ENCODE data around the gene MLLT6. TPM values are rescaled to one million over a fixed set of nuclear protein-coding genes. Genes with fewer than 3 reads are reported as not detected.
A peak's percentile ranks its signal among the peaks of the same experiment; 100 is the strongest.
"Not testable (repeated sequence)": the region's sequence is repeated elsewhere in the genome, so short reads cannot be mapped to it uniquely, and the experiment has no call there.

Gene MLLT6
- total RNA-seq, 3 donors from 2014 or later, result 90.1 to 164 (median 112) TPM

GRCh38 chr17:38725066-38725465 is 20.0 kb downstream of the MLLT6 start:
- intact Hi-C loops (cut with DNase I, micrococcal nuclease), result no loop called here
- Histone ChIP-seq H3K9me3 (no peaks in the 10 kb centered on the region), H3K4me3 (no peak overlapping the region), H3K36me3 (ENCODE audit: low read depth) (no peaks in the 10 kb centered on the region), H3K4me1 (ENCODE audit: low read depth) (peaks cover 28% of the 10 kb centered on the region)
- no peak for TF ChIP-seq CTCF (IDR thresholded peaks at IDR 0.05)
- DNase-seq (no peak), ATAC-seq (no peak)

- H3K4me3 ChIP-seq; H3K9me3 ChIP-seq; intact Hi-C loops (cut with DNase I, micrococcal nuclease); H3K36me3 ChIP-seq (ENCODE audit: low read depth): not testable (repeated sequence)
- H3K4me1 ChIP-seq (ENCODE audit: low read depth), result peaks cover 32% of the 10 kb centered on the region
- ATAC-seq (peak; percentile 72), DNase-seq (peak; percentile 84 to 89 (median 85))
Measured at GRCh38 chr17:38726145-38726544, 21.1 kb downstream of the MLLT6 start.

- no peak overlapping the region for H3K4me3 ChIP-seq
- intact Hi-C loops (cut with DNase I, micrococcal nuclease), result no loop called here
- no peaks in the 10 kb centered on the region for H3K36me3 ChIP-seq (ENCODE audit: low read depth)
- no peaks in the 10 kb centered on the region for H3K9me3 ChIP-seq
- H3K4me1 ChIP-seq (ENCODE audit: low read depth), result peaks cover 47% of the 10 kb centered on the region
- DNase-seq, result peak in 1 of 3 donors; percentile 14
- no peak for TF ChIP-seq CTCF (IDR thresholded peaks at IDR 0.05)
- ATAC-seq, result no peak
Measured at GRCh38 chr17:38727736-38728135, 22.7 kb downstream of the MLLT6 start.

- Histone ChIP-seq H3K4me1 (ENCODE audit: low read depth) (peaks cover 53% of the 10 kb centered on the region), H3K36me3 (ENCODE audit: low read depth) (no peaks in the 10 kb centered on the region), H3K4me3 (no peak overlapping the region), H3K9me3 (no peaks in the 10 kb centered on the region)
- no peak for TF ChIP-seq CTCF (IDR thresholded peaks at IDR 0.05)
- ATAC-seq, result no peak
- DNase-seq, result peak in 1 of 3 donors; percentile 58
- intact Hi-C loops (cut with DNase I, micrococcal nuclease), result no loop called here
Measured at GRCh38 chr17:38728290-38728831, 23.3 kb downstream of the MLLT6 start.

GRCh38 chr17:38729368-38729885 is 24.4 kb downstream of the MLLT6 start:
- ATAC-seq, result no peak
- intact Hi-C loops (cut with DNase I, micrococcal nuclease), result no loop called here
- H3K36me3 ChIP-seq (ENCODE audit: low read depth), result no peaks in the 10 kb centered on the region
- peaks cover 50% of the 10 kb centered on the region for H3K4me1 ChIP-seq (ENCODE audit: low read depth)
- TF ChIP-seq CTCF (IDR thresholded peaks at IDR 0.05), result no peak
- no peaks in the 10 kb centered on the region for H3K9me3 ChIP-seq
- peak in 1 of 3 donors; percentile 20 for DNase-seq
- peak overlapping the region; percentile 15 for H3K4me3 ChIP-seq

- no peaks in the 10 kb centered on the region for H3K9me3 ChIP-seq
- TF ChIP-seq CTCF (IDR thresholded peaks at IDR 0.05), result peak; percentile 93
- peaks cover 47% of the 10 kb centered on the region for H3K4me1 ChIP-seq (ENCODE audit: low read depth)
- peak; percentile 90 to 94 (median 93) for DNase-seq
- no peaks in the 10 kb centered on the region for H3K36me3 ChIP-seq (ENCODE audit: low read depth)
- intact Hi-C loops (cut with DNase I, micrococcal nuclease), result loop anchor here in 1 of 2 donors (10.0 kb wide), 1 partner anchor 55 kb away; the partner anchor contains the start of gene EPOP
- peak; percentile 81 for ATAC-seq
- peak within 1 kb of the TSS; percentile 50 for H3K4me3 ChIP-seq
Measured at GRCh38 chr17:38729886-38730525, 24.9 kb downstream of the MLLT6 start, which contains the start of gene CISD3. Gene CISD3, plus strand, starts transcription at chr17:38730341. Its CDS starts 18 bp downstream, at chr17:38730359.
